GM12891 (cell line): Measurements from ENCODE around the gene MRPS23.

Experiments
- PAX5 ChIP-seq: IDR thresholded peaks from 2 replicates; pipeline ENCODE4 v1.6.1; 2011; ENCODE audit warnings: low read length, moderate library complexity, mild to moderate bottlenecking; ENCODE audit not compliant: insufficient read depth, severe bottlenecking
- POLR2A ChIP-seq: IDR thresholded peaks from 2 replicates; pipeline ENCODE4 v1.6.1; 2011; ENCODE audit warnings: low read depth, low read length, control low read depth
- POLR2AphosphoS5 ChIP-seq: IDR thresholded peaks from 2 replicates; pipeline ENCODE4 v1.6.1; 2011; ENCODE audit warnings: low read depth, low read length, control low read depth
- POU2F2 ChIP-seq: IDR thresholded peaks from 2 replicates; pipeline ENCODE4 v1.6.1; 2011; ENCODE audit warnings: low read depth, mild to moderate bottlenecking, control low read depth, low read length, moderate library complexity
- TAF1 ChIP-seq: IDR thresholded peaks from 2 replicates; pipeline ENCODE4 v1.6.1; 2011; ENCODE audit warnings: low read depth, low read length, control low read depth

DNA sequence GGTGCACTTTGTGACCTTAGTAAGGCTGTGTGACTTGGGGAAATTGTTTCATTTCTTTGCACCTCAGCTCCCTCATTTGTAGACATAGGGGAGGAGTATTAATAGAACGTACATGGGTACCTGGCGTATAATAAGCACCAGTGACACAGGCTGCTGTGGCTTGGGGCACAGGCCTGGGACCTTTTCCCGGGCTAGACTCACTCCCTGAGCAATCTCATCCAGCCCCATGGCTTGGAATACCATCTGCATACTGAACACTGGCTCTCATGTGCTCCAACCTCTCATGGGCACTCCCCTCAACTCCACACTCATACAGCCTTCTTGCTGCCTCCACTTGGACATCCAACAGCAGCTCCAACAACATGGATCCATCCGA lies 41.0 kb upstream of the MRPS23 start:
- TF ChIP-seq POLR2AphosphoS5, result no peak
- TF ChIP-seq POLR2A, result no peak
- no peak for TF ChIP-seq TAF1
- no peak for TF ChIP-seq POU2F2
- TF ChIP-seq PAX5, result no peak
